ENCODE results near the gene TLE4. TPM values are rescaled to one million over a fixed set of nuclear protein-coding genes. Genes with fewer than 3 reads are reported as not detected.
"Not testable (repeated sequence)": the region's sequence is repeated elsewhere in the genome, so short reads cannot be mapped to it uniquely, and the experiment has no call there.

Gene TLE4
- total RNA-seq, 3 donors from 2014 or later, result 25.0 to 47.0 (median 35.1) TPM

DNA sequence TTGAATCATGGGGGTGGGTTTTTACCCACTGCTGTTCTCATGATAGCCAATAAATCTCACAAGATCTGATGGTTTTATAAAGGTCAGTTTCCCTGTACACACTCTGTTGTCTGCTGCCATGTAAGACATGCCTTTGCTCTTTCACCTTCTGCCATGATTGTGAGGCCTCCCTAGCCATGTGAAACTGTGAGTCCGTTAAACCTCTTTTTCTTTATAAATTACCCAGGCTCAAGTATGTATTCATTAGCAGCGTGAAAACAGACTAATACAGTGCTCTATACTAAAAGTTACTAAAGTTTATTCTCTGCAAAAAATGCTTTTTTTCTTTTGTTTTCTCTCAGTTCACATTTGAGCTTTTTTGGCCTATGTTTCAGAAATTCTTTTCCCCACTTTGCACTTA is 33.9 kb upstream of the TLE4 start:
- Histone ChIP-seq H3K4me1 (no peaks in the 10 kb centered on the region), H3K27me3 (no peaks in the 10 kb centered on the region), H3K9me3 (peaks cover 0 to 10% of the 10 kb centered on the region in 2 donors), H3K4me3 (no peak overlapping the region), H3K27ac (no peak overlapping the region), H3K36me3 (no peaks in the 10 kb centered on the region)
- intact Hi-C loops (cut with DNase I; ENCODE audit: low total_unique reads), result no loop called here
- no peak for DNase-seq (ENCODE audit: low spot score in 2 of 2)
- TF ChIP-seq, protein P1, sequence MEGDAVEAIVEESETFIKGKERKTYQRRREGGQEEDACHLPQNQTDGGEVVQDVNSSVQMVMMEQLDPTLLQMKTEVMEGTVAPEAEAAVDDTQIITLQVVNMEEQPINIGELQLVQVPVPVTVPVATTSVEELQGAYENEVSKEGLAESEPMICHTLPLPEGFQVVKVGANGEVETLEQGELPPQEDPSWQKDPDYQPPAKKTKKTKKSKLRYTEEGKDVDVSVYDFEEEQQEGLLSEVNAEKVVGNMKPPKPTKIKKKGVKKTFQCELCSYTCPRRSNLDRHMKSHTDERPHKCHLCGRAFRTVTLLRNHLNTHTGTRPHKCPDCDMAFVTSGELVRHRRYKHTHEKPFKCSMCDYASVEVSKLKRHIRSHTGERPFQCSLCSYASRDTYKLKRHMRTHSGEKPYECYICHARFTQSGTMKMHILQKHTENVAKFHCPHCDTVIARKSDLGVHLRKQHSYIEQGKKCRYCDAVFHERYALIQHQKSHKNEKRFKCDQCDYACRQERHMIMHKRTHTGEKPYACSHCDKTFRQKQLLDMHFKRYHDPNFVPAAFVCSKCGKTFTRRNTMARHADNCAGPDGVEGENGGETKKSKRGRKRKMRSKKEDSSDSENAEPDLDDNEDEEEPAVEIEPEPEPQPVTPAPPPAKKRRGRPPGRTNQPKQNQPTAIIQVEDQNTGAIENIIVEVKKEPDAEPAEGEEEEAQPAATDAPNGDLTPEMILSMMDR (IDR thresholded peaks at IDR 0.05), result no peak
- TF ChIP-seq POLR2A (IDR thresholded peaks at IDR 0.05), result no peak
- no peak for TF ChIP-seq POLR2AphosphoS5 (IDR thresholded peaks at IDR 0.05)

DNA sequence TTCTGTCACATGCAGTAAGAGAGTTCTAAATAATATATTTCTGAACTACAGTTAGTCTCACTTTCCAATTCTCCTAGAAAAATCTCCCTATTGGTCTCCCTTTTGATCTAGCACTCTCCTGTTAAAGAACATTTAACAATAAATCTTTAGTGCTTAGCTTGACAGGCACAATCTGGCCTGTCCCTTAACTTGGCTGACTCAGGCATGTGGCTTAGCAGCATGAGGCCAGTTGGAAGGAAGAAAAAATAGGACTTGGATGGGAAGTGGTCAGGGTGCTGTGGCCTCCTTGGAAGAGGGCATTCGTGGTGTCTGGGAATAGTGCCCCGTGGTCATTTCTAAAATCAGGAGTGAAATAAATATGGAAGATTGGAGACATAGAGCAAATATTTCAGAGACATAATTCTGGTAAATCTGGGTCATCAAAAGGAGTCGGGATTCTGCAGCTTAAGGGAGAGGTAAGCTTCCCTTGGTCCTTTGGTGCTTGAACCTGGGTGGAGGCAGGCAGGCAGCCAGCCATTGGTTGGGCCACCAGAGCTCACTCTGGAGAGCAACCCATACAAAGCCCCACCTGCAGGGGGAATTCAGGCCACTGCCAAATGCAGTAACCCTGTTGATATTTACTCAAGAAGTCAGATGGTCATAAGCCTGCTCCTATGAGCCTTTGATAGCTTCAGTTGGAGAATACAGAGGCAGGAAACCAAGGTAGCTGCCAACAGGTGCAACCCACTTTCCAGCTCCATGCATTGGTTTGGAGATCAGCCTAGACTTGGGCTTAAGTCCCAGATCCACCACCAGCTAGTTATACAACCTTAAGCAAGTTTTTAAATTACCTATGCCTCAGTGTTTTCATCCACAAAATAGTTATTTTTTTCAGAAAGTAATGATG is 28.8 kb upstream of the TLE4 start:
- no peaks in the 10 kb centered on the region for H3K36me3 ChIP-seq
- intact Hi-C loops (cut with DNase I; ENCODE audit: low total_unique reads), result no loop called here
- no peak overlapping the region for H3K4me3 ChIP-seq
- DNase-seq (ENCODE audit: low spot score in 2 of 2), result no peak
- no peaks in the 10 kb centered on the region for H3K27me3 ChIP-seq
- no peaks in the 10 kb centered on the region for H3K4me1 ChIP-seq
- H3K27ac ChIP-seq, result no peak overlapping the region
- H3K9me3 ChIP-seq, result no peaks in the 10 kb centered on the region
- TF ChIP-seq POLR2AphosphoS5 (IDR thresholded peaks at IDR 0.05) (no peak), POLR2A (IDR thresholded peaks at IDR 0.05) (no peak)
- TF ChIP-seq, protein P1 (IDR thresholded peaks at IDR 0.05), result no peak

DNA sequence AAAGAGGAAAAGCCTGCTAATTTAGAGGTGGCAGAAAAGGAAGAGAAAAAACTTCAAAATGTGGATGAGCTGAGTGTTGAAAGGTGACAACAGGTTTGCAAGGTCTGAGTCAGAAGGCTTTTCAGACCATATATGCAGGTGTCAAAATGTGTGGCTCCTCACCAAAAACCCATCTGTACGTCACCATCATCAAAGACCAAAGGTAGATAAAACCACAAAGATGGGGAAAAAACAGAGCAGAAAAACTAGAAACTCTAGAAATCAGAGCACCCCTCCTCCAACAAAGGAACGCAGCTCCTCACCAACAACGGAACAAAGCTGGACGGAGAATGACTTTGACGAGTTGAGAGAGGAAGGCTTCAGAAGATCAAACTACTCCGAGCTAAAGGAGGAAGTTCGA is 27.4 kb upstream of the TLE4 start:
- DNase-seq (ENCODE audit: low spot score in 2 of 2); H3K4me1 ChIP-seq; H3K9me3 ChIP-seq; H3K27ac ChIP-seq; intact Hi-C loops (cut with DNase I; ENCODE audit: low total_unique reads); H3K36me3 ChIP-seq; H3K27me3 ChIP-seq; H3K4me3 ChIP-seq: not testable (repeated sequence)

DNA sequence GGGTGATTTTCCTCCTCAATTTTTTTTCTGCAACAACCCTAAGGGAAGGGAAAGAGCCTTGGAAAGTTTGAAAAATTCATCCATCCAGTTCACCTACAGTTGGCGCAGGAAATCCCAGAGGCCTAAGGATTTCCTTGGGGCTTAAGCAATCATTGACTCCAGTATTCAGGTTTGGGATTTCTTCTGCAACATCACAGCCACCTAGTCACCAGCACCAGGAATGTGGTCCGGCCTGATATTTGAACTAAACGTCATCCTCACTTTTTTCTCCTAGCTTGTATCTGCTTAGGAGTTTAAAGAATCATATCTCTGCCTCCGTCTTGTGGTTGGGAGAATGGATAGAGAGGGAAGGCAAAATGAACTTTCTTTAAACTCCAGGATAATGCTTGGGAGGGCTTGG is 20.2 kb upstream of the TLE4 start:
- Histone ChIP-seq H3K36me3 (no peaks in the 10 kb centered on the region), H3K4me1 (no peaks in the 10 kb centered on the region), H3K27me3 (no peaks in the 10 kb centered on the region), H3K27ac (no peak overlapping the region), H3K9me3 (peaks cover 0 to 5% of the 10 kb centered on the region in 2 donors), H3K4me3 (no peak overlapping the region)
- TF ChIP-seq, protein P1 (IDR thresholded peaks at IDR 0.05), result no peak
- TF ChIP-seq POLR2AphosphoS5 (IDR thresholded peaks at IDR 0.05), result no peak
- no peak for TF ChIP-seq POLR2A (IDR thresholded peaks at IDR 0.05)
- no peak for DNase-seq (ENCODE audit: low spot score in 2 of 2)
- intact Hi-C loops (cut with DNase I; ENCODE audit: low total_unique reads), result no loop called here

DNA sequence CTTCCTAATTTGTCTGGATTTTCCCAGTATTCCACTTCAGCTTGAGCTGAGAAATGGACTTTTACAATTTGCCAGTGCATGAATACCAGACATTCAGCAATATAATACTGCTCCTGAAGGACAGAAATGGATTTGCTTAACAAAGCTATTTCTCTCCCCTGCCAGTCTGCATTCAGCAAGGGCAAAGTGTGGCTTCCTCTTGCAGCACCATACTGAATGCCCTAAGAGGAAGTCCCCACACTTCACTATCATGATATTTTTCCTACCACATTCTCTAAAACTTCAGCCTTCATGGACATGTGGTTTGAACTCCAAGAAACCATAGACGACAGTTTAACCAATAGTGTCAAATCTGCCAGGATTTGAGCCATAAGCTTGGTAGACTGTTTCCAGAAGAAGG is 19.8 kb upstream of the TLE4 start:
- TF ChIP-seq POLR2AphosphoS5 (IDR thresholded peaks at IDR 0.05), result no peak
- TF ChIP-seq, protein P1 (IDR thresholded peaks at IDR 0.05), result no peak
- TF ChIP-seq POLR2A (IDR thresholded peaks at IDR 0.05), result no peak
- Histone ChIP-seq H3K4me1 (no peaks in the 10 kb centered on the region), H3K4me3 (no peak overlapping the region), H3K27ac (no peak overlapping the region), H3K36me3 (no peaks in the 10 kb centered on the region), H3K27me3 (no peaks in the 10 kb centered on the region), H3K9me3 (peaks cover 0 to 5% of the 10 kb centered on the region in 2 donors)
- DNase-seq (ENCODE audit: low spot score in 2 of 2), result no peak
- intact Hi-C loops (cut with DNase I; ENCODE audit: low total_unique reads), result no loop called here

Measured in breast epithelium (tissue), 4 donors.